Muscle layer of colon (tissue), 2 donors: Measurements from ENCODE around the gene MAN2B2.

Experiments
- H3K27ac ChIP-seq: one replicate; pipeline ENCODE4 v1.7.0; 2013; ENCODE audit warnings: low read depth, mild to moderate bottlenecking, low read length, moderate library complexity
- H3K27me3 ChIP-seq, 2 donors: one replicate each; pipeline ENCODE4 v1.7.0; 2013; ENCODE audit warnings: low read length in 2 of 2, mild to moderate bottlenecking in 2 of 2; ENCODE audit not compliant: insufficient read depth in 2 of 2, control insufficient read depth in 1 of 2
- H3K36me3 ChIP-seq: one replicate; pipeline ENCODE4 v1.7.0; 2013; ENCODE audit warnings: mild to moderate bottlenecking, low read length; ENCODE audit not compliant: insufficient read depth
- H3K4me1 ChIP-seq: one replicate; pipeline ENCODE4 v1.7.0; 2013; ENCODE audit warnings: mild to moderate bottlenecking, low read length; ENCODE audit not compliant: insufficient read depth
- H3K4me3 ChIP-seq, 2 donors: one replicate each; pipeline ENCODE4 v1.7.0; 2013; ENCODE audit warnings: low read length in 2 of 2, low read depth in 1 of 2, mild to moderate bottlenecking in 1 of 2, moderate library complexity in 1 of 2
- H3K9ac ChIP-seq: one replicate; pipeline ENCODE4 v1.7.0; 2013; ENCODE audit warnings: low read length
- H3K9me3 ChIP-seq: one replicate; pipeline ENCODE4 v1.7.0; 2013; ENCODE audit warnings: mild to moderate bottlenecking, low read length
- donor health status: abdominal sarcoma.
- donor health status: Adenocarcinoma of cecum.

MAN2B2 gene

DNA sequence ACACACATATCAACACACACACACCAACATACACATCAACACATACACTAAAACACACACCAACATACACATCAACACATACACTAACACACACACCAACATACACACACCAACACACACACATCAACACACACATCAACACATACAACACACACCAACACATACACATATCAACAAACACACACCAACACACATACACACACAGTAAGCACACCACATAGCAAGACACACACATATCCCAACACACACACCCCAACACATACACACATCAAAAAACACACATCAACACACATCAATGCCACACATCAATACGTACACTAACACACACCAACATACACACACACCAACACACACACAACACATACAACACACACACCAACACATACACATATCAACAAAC is 40.9 kb upstream of the MAN2B2 start:
- Histone ChIP-seq H3K4me1 (no peaks in the 10 kb centered on the region), H3K36me3 (no peaks in the 10 kb centered on the region), H3K9ac (no peak overlapping the region), H3K27ac (no peak overlapping the region), H3K9me3 (no peaks in the 10 kb centered on the region), H3K27me3 (no peaks in the 10 kb centered on the region), H3K4me3 (no peak overlapping the region)

- H3K27ac ChIP-seq = no peak overlapping the region
- no peaks in the 10 kb centered on the region for H3K27me3 ChIP-seq
- H3K4me3 ChIP-seq = no peak overlapping the region
- no peak overlapping the region for H3K9ac ChIP-seq
- no peaks in the 10 kb centered on the region for H3K9me3 ChIP-seq
- no peaks in the 10 kb centered on the region for H3K36me3 ChIP-seq
- H3K4me1 ChIP-seq = no peaks in the 10 kb centered on the region
Measured at GRCh38 chr4:6534618-6535328, 40.2 kb upstream of the MAN2B2 start.

DNA sequence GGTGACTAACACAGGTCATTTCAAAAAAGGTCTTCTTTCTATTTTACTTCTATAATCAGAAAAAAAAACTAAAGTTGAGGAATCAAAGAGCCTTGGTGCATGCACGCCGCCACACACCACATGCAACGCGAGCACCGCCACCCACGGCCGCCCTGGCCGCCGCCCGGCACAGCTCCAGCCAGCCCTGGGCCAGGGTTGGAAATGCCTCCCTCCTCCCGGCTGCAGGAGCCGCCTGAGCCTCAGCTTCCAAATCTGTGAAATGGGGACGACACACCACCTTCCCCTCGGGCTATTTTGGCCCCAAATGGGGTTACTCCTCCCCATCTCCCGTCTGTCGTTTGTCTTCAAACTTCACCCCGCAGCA is 39.7 kb upstream of the MAN2B2 start:
- H3K36me3 ChIP-seq = no peaks in the 10 kb centered on the region
- H3K4me3 ChIP-seq = no peak overlapping the region
- H3K9me3 ChIP-seq = no peaks in the 10 kb centered on the region
- H3K27me3 ChIP-seq = no peaks in the 10 kb centered on the region
- H3K4me1 ChIP-seq = no peaks in the 10 kb centered on the region
- no peak overlapping the region for H3K9ac ChIP-seq
- no peak overlapping the region for H3K27ac ChIP-seq

DNA sequence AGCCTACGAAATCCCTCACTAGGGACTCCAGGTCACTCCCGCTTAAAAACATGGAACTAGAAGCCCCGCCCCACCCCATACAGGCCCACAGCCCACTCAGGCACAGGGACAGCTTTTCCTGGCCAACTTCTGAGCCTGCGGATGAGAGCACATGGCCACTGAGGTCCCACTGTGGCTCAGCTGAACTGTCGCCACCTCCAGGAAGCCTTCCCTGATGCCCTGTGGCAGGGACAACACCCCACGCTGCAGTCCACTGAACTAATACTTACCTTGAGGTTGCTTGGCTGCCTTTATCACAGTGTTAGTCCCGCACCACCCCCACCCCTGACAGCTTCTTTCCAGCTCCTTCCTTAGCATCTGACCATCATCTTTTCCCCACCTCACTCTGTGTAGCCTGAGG is 39.3 kb upstream of the MAN2B2 start:
- Histone ChIP-seq H3K4me3 (no peak overlapping the region), H3K36me3 (no peaks in the 10 kb centered on the region), H3K4me1 (no peaks in the 10 kb centered on the region), H3K9ac (no peak overlapping the region), H3K27me3 (no peaks in the 10 kb centered on the region), H3K9me3 (no peaks in the 10 kb centered on the region), H3K27ac (no peak overlapping the region)

- no peaks in the 10 kb centered on the region for H3K27me3 ChIP-seq
- no peaks in the 10 kb centered on the region for H3K4me1 ChIP-seq
- no peak overlapping the region for H3K9ac ChIP-seq
- no peaks in the 10 kb centered on the region for H3K36me3 ChIP-seq
- no peaks in the 10 kb centered on the region for H3K9me3 ChIP-seq
- no peak overlapping the region for H3K27ac ChIP-seq
- no peak overlapping the region for H3K4me3 ChIP-seq
Measured at GRCh38 chr4:6538111-6538510, 36.9 kb upstream of the MAN2B2 start.

DNA sequence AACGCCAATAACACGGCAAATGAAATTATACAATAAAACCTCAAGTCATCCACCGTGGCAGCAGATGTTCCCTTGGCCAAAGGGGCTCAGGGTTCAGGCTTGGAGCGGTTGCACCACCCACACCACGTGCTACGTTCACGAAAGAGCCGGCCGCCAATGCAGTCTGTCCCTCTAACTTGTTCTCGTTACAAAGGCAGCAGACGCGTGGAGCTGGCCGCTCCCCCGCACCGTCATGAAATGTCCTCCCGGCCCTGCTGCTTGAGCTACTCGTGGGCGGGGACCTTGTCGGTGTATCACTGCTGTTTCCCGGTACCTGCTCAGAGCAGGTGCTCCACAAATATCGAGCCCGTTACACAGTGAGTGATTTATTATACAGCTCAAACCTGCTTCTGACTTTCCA is 36.4 kb upstream of the MAN2B2 start:
- no peaks in the 10 kb centered on the region for H3K9me3 ChIP-seq

DNA sequence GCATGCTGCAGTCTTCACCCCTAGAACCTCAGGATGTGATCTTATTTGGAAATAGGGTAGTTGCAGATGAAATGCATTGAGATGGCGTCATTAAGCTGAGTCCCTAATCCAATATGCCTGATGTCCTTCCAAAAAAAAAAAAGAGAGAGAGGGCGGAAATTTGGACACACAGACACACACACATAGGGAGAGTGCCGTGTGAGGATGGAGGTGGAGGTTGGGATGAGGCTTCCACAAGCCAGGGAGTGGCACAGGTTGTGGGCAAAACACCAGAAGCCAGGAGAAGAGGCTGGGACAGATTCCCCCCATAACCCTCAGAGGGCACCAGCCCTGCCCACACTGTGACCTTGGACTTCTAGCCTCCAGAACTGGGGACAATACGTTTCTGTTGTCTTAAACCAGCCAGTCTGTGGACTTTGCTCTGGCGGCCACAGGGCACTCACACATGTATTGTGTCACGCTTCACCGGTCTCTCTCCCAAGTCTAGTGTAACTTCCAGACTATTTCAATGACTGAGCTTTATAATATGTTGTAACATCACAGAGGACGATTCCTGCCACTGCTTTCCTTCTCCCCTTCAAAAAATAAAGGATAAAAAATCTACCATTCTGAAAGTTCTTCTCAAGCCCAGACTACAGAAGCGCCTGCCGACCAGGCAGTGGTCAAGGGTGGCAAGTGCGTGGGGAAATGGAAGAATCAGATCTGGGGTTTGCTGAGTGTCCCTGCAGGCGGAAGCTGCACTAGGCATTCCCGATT is 35.8 kb upstream of the MAN2B2 start:
- no peaks in the 10 kb centered on the region for H3K36me3 ChIP-seq
- no peak overlapping the region for H3K27ac ChIP-seq
- no peak overlapping the region for H3K4me3 ChIP-seq
- H3K4me1 ChIP-seq = no peaks in the 10 kb centered on the region
- H3K9ac ChIP-seq = no peak overlapping the region
- no peaks in the 10 kb centered on the region for H3K27me3 ChIP-seq
- H3K9me3 ChIP-seq = no peaks in the 10 kb centered on the region

More for the DNA sequence above, 36.4 kb upstream of the MAN2B2 start:
- Histone ChIP-seq H3K27ac (no peak overlapping the region), H3K27me3 (no peaks in the 10 kb centered on the region), H3K9ac (no peak overlapping the region), H3K36me3 (no peaks in the 10 kb centered on the region), H3K4me1 (no peaks in the 10 kb centered on the region), H3K4me3 (no peak overlapping the region)

DNA sequence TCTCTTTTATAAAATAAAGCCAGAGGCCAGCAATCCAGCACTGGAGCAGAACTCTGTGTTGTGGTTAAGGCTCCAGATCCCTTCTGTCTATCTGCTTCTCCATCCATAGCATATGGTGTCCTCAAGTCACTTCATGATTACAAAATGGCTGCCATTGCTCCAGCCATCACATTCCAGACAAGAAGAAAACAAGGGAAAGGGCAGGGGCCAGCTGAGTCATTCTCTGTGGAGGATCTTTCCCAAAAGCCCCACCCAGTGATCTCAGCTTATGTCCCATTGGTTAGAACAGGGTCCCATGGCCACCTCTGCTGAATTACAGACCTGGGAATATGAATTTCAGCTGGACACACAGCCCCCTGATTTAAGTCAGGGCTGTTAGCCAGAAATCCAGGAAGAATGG is 34.1 kb upstream of the MAN2B2 start:
- Histone ChIP-seq H3K4me1 (no peaks in the 10 kb centered on the region), H3K4me3 (no peak overlapping the region), H3K27me3 (no peaks in the 10 kb centered on the region), H3K9ac (no peak overlapping the region), H3K27ac (no peak overlapping the region), H3K36me3 (no peaks in the 10 kb centered on the region), H3K9me3 (no peaks in the 10 kb centered on the region)

DNA sequence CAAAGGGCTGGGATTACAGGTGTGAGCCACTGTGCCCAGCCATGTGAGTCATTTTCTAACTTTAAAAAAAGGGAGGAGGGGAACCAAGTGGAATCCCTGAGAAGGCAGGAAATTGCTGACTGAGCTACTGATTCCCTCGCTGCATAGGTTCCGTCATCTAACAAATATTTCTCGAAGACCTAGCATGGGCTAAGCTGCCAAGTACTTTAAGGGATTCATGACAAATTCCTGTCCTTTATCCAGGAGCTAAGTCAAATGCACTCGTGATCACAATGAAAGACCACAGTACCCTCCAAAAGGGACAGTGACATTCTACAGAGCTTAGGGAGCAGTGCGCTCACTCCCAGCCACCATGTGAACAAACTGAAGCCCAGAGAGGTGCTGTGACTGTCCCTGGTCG is 33.2 kb upstream of the MAN2B2 start:
- Histone ChIP-seq H3K27ac (no peak overlapping the region), H3K9ac (no peak overlapping the region), H3K9me3 (no peaks in the 10 kb centered on the region), H3K27me3 (no peaks in the 10 kb centered on the region), H3K36me3 (no peaks in the 10 kb centered on the region), H3K4me3 (no peak overlapping the region), H3K4me1 (no peaks in the 10 kb centered on the region)

- H3K9ac ChIP-seq = no peak overlapping the region
- H3K27me3 ChIP-seq = no peaks in the 10 kb centered on the region
- H3K4me3 ChIP-seq = no peak overlapping the region
- H3K27ac ChIP-seq = no peak overlapping the region
- no peaks in the 10 kb centered on the region for H3K4me1 ChIP-seq
- H3K9me3 ChIP-seq = no peaks in the 10 kb centered on the region
- H3K36me3 ChIP-seq = no peaks in the 10 kb centered on the region
Measured at GRCh38 chr4:6542951-6543350, 32.0 kb upstream of the MAN2B2 start.

DNA sequence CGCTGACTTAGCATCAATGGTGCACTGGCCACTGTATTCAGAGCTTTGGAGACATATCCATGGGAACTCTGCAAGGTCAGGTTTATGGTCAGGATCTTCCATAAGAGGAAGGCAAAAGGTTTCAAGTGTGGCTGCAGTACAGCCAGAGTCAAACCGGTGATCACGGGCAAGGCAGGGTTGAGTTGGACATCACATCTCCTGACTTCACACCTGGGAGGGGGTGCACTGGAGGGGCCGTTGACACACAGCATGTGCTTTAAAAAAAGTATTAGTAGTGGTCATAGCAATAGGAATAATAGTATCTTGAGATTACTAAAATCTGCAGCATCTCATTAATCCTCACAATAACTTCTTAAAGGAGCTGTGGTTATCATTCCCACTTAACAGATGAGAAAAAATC is 28.9 kb upstream of the MAN2B2 start:
- no peaks in the 10 kb centered on the region for H3K4me1 ChIP-seq
- no peak overlapping the region for H3K27ac ChIP-seq
- H3K27me3 ChIP-seq = peaks cover 0 to 11% of the 10 kb centered on the region in 2 donors
- H3K4me3 ChIP-seq = no peak overlapping the region
- H3K9ac ChIP-seq = no peak overlapping the region
- no peaks in the 10 kb centered on the region for H3K36me3 ChIP-seq
- no peaks in the 10 kb centered on the region for H3K9me3 ChIP-seq
